DMS79 (cell line): ENCODE measurements around the gene TERF2IP.

Source experiments
- DNase-seq: peaks from one replicate; lab custom pipeline; 2025; lab: John Stamatoyannopoulos, UW

TERF2IP gene

GRCh38 chr16:75635036-75635435, 12.5 kb upstream of the TERF2IP start:
- no peak for DNase-seq

- no peak for DNase-seq
Observed at GRCh38 chr16:75640598-75640997, 7.0 kb upstream of the TERF2IP start.

- no peak for DNase-seq
Observed at GRCh38 chr16:75644240-75645012, 3.1 kb upstream of the TERF2IP start.

- no peak for DNase-seq
Observed at GRCh38 chr16:75647112-75647491, 471 bp upstream of the TERF2IP start.

GRCh38 chr16:75648265-75649076, 898 bp downstream of the TERF2IP start:
- DNase-seq: peak; percentile 10

- no peak for DNase-seq
Observed at GRCh38 chr16:75653922-75654321, 6.3 kb downstream of the TERF2IP start.

GRCh38 chr16:75658175-75658574, 10.6 kb downstream of the TERF2IP start:
- DNase-seq: no peak

GRCh38 chr16:75660321-75660720, 12.7 kb downstream of the TERF2IP start:
- no peak for DNase-seq

GRCh38 chr16:75660726-75661302, 13.2 kb downstream of the TERF2IP start:
- DNase-seq: no peak

GRCh38 chr16:75667503-75667902, 19.9 kb downstream of the TERF2IP start:
- no peak for DNase-seq

- no peak for DNase-seq
Observed at GRCh38 chr16:75676909-75677308, 29.3 kb downstream of the TERF2IP start, which contains the start of gene CPHXL2. Gene CPHXL2 (minus strand): TSS chr16:75677009. CDS start chr16:75676999, 10 bp downstream.

- no peak for DNase-seq
Observed at GRCh38 chr16:75679366-75679765, 31.8 kb downstream of the TERF2IP start.

- no peak for DNase-seq
Observed at GRCh38 chr16:75682308-75682707, 34.7 kb downstream of the TERF2IP start.

GRCh38 chr16:75687361-75687760, 39.8 kb downstream of the TERF2IP start:
- no peak for DNase-seq

- no peak for DNase-seq
Observed at GRCh38 chr16:75695708-75696107, 48.1 kb downstream of the TERF2IP start.

- no peak for DNase-seq
Observed at GRCh38 chr16:75697571-75697970, 50.0 kb downstream of the TERF2IP start.

GRCh38 chr16:75701361-75701760, 53.8 kb downstream of the TERF2IP start, which contains the start of gene DUXB:
Gene DUXB (minus strand): TSS chr16:75701461. CDS start chr16:75701418, 43 bp downstream.
- no peak for DNase-seq

GRCh38 chr16:75702242-75702641, 54.7 kb downstream of the TERF2IP start:
- no peak for DNase-seq

- DNase-seq: no peak
Observed at GRCh38 chr16:75703306-75703705, 55.7 kb downstream of the TERF2IP start.
